DLD1 (cell line): ENCODE measurements around the gene PLXND1.
"Not testable (repeated sequence)": the region's sequence is repeated elsewhere in the genome, so short reads cannot be mapped to it uniquely, and the experiment has no call there.

Experiments used
- in situ Hi-C: cut with HindIII; loops from 2 replicates; pipeline ENCODE4 v1.10.0; 2017; ENCODE audit warnings: low sequenced_read_pairs

The PLXND1 gene

GRCh38 chr3:129616291-129616690 lies 9.8 kb upstream of the PLXND1 start:
- in situ Hi-C loops = no loop called here

- in situ Hi-C loops = no loop called here
These were observed 9.3 kb upstream of the PLXND1 start for GRCh38 chr3:129615751-129616281.

- in situ Hi-C loops = no loop called here
These were observed 8.5 kb upstream of the PLXND1 start for GRCh38 chr3:129614927-129615363.

GRCh38 chr3:129614435-129614834 lies 8.0 kb upstream of the PLXND1 start:
- in situ Hi-C loops = no loop called here

GRCh38 chr3:129613367-129613740 lies 6.9 kb upstream of the PLXND1 start:
- in situ Hi-C loops = no loop called here

GRCh38 chr3:129612534-129613366 lies 6.3 kb upstream of the PLXND1 start:
- in situ Hi-C loops = no loop called here

- in situ Hi-C loops = no loop called here
These were observed 5.5 kb upstream of the PLXND1 start for GRCh38 chr3:129611812-129612533.

- in situ Hi-C loops = no loop called here
These were observed 4.9 kb upstream of the PLXND1 start for GRCh38 chr3:129611446-129611800.

GRCh38 chr3:129610794-129611445 lies 4.4 kb upstream of the PLXND1 start:
- in situ Hi-C loops = not testable (repeated sequence)

GRCh38 chr3:129610276-129610675 lies 3.8 kb upstream of the PLXND1 start:
- in situ Hi-C loops = no loop called here

GRCh38 chr3:129609591-129610182 lies 3.2 kb upstream of the PLXND1 start:
- in situ Hi-C loops = no loop called here

GRCh38 chr3:129608936-129609590 lies 2.6 kb upstream of the PLXND1 start:
- in situ Hi-C loops = no loop called here

- in situ Hi-C loops = no loop called here
These were observed 1.8 kb upstream of the PLXND1 start for GRCh38 chr3:129608087-129608935.

GRCh38 chr3:129607391-129608068 lies 1.1 kb upstream of the PLXND1 start:
- in situ Hi-C loops = no loop called here

GRCh38 chr3:129605922-129606635 lies 397 bp downstream of the PLXND1 start:
- in situ Hi-C loops = no loop called here

- in situ Hi-C loops = no loop called here
These were observed 1.1 kb downstream of the PLXND1 start for GRCh38 chr3:129605203-129605921.

GRCh38 chr3:129604767-129605166 lies 1.7 kb downstream of the PLXND1 start:
- in situ Hi-C loops = no loop called here
